ENCODE data around the gene METAP2.

DNA sequence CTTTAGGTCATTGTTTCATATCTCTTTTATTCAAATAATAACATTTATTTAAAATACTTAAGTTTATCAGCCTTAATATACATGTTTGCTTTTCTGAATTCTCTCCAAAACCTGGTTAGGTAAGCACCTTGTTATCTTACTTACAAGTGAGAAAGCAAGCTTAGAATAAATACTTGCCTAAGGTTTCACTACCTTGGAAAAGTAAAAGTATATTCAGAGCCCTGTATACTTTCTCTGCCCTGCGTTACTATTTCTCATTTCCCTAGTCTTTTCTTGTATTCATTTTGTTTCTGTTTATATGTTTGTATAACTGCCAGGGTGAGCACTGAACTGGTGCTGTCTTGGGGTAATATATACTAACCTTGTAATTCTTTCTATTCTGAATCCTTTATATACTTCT, 21.5 kb downstream of the METAP2 start:
- no peak for TF ChIP-seq POLR2AphosphoS5 (IDR thresholded peaks at IDR 0.05; ENCODE audit: low read depth, low read length)
- no peak for TF ChIP-seq POLR2A (IDR thresholded peaks at IDR 0.05; ENCODE audit: low read depth, low read length)

Data from GM12891 (cell line).